OCI-M1 (cell line): ENCODE measurements around the gene HAPLN3.
A peak's percentile ranks its signal among the peaks of the same experiment; 100 is the strongest.
"Not testable (repeated sequence)": the region's sequence is repeated elsewhere in the genome, so short reads cannot be mapped to it uniquely, and the experiment has no call there.

Experiments used
- DNase-seq: peaks from one replicate; lab custom pipeline; 2025; lab: John Stamatoyannopoulos, UW

The HAPLN3 gene, protein sequence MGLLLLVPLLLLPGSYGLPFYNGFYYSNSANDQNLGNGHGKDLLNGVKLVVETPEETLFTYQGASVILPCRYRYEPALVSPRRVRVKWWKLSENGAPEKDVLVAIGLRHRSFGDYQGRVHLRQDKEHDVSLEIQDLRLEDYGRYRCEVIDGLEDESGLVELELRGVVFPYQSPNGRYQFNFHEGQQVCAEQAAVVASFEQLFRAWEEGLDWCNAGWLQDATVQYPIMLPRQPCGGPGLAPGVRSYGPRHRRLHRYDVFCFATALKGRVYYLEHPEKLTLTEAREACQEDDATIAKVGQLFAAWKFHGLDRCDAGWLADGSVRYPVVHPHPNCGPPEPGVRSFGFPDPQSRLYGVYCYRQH

DNA sequence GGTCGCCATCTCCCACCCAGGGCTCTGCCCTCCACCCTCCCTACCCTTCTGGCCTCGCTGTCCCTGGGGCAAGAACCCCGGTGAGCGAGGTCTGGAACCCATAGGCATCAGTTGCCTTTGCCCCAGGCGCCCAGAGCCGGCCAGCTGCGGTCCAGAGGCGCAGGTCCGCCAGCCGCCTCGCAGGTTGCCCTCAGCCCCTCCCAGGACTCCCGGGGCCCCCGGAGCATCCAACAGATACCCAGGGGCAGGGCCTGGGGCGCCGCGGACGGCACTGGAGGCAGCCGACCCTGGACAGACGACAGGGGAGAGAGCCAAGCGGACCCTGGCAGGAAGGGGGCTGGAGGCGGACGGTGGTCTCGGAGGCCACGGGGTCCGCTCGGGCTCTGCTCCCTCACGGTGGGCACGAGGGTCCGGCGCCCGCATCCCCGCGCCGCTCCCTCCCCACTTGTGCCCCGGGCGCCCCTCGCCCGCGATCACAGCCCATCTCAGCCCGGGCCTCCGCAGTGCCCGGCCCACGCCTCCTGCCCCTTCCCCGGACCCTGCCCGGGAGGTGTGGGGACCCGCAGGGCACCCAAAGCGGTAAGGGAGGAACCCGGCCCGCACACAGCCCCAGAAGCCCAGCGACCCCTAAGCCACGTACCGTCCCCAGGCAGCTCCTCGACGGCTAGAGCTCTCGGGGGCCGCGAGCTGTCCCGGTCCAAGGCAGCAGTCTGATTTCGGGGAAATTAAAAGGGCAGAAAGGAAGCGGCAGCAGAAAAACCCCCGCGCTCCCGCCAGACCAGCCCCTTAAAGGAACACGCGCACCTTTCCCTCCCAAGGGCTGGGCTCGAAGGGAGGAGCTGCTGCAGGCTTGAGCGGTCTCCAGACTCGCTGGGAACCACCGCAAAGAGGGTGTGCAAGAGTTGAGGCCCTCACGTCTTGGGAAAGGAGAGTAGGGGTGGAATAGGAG is at the start of gene HAPLN3:
HAPLN3 (minus strand) TSS at position 726 of the 949 bp plus-strand sequence. CDS start 8,246 bp downstream, outside the sequence.
- peak; percentile 49 for DNase-seq

DNA sequence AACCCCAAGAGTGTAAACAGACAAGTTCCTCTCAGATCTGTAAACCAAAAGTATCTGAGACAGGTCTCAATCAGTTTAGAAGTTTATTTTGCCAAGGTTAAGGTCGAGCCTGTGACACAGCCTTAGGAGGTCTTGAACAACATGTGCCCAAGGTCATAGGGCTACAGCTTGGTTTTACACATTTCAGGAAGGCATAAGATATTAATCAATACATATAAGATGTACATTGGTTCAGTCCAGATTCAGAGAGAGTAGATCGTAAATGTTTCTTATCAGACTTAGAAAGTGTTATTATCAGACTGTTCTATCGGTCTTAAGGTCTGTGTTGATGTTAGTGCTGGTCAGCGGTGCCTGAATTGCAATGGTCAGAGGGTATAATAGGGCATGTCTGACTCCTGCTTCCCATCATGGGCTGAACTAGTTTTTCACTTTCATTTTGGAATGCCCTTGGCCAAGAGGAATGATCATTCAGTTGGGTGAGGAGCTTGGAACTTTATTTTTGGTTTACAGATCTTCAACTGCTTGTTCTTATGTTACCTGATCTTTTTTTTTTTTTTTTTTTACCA is 44.8 kb upstream of the HAPLN3 start:
- DNase-seq, result no peak

DNA sequence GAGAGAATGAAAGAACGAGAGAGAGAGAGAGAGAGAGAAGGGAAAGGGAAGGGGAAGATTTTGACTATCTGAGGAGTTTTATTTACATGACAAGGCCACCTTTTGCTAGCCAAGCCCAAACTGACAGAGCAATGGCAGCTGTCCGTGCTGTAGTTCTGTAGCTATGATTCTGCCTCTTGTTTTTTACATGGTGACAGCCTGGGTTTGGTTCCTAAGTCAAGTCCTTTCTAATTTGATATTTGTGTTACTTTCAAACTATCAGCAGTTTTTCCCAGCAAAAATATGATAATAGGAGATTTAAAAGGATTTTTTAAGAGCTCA is 44.1 kb upstream of the HAPLN3 start:
- DNase-seq, result no peak

DNA sequence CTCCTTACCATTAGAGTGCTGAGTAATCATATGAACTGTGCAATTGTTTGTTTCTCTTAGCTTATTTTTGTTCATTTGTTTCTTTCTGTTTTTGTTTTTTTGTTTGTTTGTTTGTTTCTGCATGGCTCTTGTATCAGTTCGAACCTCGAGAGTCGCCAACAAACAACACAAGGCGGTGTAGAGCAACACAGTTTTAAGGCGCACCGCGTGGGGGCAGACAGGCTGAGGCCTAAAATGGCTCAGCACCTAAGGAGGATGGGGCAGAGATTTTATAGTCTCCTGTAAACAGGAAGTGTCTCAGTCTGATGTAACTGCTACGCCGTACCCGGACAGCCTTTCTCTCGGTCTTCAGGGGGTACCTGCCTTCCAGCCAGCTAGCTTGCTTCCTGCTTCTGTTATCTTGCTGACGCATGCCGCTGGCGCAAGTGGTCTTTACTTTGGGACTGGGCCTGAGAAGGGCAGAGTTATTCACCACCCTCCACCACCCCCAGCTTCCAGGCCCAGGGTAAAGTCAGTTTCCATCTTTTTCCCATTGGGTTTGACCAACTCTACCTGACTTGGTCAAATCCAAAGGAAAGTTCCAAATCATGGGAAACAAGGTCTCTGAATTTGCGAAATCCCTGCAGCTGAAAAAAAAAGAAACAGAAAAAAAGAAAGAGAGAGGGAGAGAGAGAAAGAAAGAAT is 43.6 kb upstream of the HAPLN3 start:
- DNase-seq, result no peak

DNA sequence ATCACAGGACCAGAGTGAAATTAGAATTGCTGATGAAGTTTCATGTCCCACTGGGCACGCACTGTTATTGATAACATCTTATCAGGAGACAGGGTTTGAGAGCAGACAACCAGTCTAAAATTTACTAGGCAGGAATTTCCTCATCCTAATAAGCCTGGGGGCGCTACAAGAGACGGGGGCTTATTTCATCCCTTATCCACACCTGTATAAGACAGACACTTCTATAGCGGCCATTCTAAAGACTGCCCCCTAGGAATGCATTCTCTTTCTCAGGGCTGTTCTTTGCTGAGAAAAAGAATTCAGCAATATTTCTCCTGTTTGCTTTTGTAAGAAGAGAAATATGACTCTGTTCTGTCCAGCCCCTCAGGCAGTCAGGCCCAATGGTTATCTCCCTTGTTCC is 39.1 kb upstream of the HAPLN3 start:
- DNase-seq, result not testable (repeated sequence)

DNA sequence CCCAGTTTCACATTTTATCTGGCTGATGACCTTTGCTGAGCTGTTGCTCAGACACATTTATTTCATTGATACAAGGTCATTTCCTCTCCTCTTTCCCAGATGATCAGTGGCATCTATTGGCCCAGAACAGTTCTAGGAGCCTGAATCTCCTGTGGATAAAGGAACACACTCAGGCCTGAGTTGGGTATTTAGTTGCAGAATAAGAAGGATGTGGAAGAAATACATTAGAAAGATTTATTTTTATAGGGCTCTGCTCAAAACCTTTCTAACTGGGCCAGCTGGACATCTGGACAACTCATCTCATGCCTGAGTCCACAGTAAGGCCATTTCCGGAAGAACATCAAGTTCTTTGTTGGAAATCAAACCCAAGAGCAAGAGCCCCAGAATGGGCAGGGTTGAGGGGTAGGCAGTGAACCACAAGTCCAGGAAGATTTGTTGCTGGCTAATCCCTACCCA is 37.6 kb upstream of the HAPLN3 start:
- DNase-seq, result no peak

DNA sequence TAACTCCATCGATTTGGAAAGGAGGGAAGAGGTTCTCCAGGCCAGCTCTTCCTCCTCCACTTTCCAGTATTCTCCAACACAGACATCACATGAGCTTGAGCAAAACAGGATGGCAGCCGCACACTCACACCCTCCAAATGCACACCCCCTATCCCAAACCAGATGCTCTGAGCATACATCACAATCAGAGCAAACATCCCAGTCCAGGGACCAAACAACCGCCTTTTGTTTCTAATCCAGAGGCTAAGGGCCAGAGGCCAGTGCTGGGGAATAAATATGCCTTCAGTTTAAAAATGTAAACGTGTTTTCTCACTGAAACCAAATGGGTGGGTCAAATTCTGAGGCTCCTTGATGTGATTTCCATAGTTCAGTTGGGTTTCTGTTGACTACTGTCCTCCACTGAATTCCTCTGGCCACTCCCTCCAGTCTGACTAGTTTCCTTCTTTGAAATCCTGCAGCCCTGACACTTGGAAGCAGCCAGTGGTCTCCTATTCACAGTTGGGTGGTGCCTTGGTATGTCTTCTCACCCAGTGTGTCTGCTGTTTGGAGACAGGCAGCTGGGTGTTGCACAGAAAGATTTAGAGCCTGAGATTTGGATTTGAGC is 37.0 kb upstream of the HAPLN3 start:
- DNase-seq, result no peak

DNA sequence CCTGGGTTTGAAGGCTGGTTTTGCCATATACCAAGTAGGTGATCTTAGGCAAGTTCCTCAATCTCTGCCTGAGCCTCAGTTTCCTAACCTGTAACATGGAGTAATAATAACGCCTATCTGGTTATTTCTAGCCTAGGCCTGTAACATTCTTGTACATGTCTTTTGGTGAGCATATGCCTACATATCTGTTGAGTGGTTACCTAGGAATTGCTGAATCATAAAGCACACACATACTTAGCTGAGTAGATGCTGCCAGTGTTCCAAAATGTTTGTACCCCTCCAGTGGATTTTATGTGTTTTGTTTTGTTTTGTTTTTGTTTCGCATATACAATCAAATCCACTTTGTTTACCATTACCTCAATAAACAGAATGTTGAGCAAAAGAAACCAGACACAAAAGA is 35.2 kb upstream of the HAPLN3 start:
- DNase-seq, result no peak

DNA sequence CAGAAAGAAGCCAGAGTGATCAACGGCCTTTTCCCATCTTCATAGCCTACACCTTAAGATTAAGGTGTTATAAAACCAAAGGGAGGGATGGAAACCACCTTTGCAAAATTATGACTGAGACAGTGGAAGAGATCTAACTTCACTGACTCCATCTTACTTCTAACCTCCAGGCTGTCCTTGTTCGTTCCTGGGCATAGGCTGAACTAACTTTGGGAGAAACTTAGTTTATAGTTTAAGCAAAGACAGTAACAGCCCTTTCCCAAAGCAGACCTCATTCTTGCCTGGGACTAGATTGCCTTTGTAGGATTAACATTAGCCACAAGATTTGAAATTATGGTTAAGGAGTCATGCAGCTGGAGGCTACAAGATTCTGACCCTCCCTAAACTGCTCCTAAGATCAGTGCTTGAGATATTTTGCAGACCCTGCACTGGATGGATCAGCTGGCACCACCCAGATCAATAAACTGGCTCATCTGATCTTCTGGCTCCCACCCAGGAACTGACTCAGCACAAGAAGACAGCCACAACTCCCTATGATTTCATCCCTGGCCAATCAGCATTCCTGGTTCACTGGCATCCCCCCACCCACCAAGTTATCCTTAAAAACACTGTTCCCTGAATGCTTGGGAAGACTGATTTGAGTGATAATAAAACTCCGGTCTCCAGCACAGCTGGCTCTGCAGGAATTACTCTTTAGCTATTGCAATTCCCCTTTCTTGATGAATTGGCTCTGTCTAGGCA is 34.2 kb upstream of the HAPLN3 start:
- not testable (repeated sequence) for DNase-seq

DNA sequence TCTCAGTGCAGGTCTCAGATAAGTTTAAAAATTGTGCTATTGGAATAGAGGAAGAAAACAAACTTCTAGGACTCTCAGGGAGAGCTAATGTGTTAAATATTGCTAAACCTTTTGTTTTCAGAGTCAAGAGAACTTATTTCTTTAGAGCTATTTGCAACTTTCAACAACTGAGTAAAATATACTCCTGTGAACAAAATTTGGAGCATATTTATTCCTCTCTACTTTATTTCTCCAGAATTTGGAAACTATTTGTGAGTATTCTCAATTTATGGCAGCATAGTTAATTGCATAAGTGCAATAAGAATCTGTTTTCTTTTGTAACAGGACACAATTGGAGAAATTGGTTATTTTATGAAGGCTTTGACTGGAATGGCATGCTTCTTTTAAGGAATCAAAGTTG is 32.8 kb upstream of the HAPLN3 start:
- not testable (repeated sequence) for DNase-seq

DNA sequence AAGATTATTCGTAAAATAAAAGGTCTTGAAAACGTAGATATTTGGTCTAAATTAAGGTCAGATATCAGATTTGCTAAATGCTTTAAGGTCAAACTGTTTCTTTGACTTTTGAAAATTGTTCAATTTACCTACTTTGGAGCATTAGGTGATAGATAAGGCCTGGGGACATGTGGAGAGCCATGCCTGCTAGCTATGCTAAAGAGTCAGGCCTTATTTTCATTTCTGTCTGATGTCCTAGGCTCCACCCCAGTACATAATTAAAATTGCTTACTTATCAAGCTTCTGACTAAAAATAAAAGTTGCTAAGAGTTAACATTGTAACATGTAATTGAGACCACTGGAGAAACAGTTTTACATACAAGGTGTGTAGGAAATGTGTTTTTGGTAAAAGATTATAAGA is 30.3 kb upstream of the HAPLN3 start:
- not testable (repeated sequence) for DNase-seq

DNA sequence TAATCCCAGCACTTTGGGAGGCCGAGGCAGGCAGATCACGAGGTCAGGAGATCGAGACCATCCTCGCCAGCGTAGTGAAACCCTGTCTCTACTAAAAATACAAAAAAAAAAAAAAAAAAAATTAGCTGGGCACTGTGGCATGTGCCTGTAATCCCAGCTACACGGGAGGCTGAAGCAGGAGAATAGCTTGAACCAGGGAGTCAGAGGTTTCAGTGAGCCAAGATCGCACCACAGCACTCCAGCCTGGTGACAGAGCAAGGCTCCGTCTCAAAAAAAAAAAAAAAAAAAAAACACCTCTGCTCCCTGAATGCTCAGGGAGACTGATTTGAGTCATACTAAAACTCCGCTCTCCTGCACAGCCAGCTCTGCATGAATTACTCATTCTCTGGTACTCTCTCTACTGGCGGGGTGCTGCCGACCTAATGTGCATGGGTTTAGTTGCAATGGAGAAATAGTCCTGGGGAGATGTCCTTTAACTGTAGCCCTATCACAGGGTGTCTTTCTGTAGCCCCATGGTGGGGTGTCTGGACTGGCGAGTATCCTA is 25.6 kb upstream of the HAPLN3 start:
- DNase-seq, result not testable (repeated sequence)

DNA sequence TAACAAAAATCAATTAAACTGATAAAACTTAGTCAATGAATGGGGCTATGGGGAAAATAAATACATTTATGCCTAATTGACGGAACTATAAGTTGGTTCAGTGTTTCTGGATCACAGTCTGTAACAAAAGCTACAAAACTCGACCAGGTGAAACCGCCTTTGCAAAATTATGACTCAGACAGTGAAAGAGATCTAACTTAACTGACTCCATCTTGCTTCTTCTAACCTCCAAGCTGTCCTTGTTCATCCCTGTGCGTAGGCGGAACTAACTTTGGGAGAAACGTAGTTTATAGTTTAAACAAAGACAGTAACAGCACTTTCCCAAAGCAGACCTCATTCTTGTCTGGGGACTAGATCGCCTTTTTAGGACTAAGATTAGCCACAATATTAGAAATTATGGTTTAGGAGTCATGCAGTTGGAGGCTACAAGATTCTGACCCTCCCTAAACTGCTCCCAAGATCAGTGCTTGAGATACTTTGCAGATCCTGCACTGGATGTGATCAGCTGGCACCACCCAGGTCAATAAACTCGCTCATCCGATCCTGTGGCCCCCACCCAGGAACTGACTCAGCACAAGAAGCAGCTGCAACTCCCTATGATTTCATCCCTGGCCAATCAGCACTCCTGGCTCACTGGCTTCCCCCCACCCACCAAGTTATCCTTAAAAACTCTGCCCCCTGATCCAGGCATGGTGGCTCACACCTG is 25.0 kb upstream of the HAPLN3 start:
- no peak for DNase-seq

DNA sequence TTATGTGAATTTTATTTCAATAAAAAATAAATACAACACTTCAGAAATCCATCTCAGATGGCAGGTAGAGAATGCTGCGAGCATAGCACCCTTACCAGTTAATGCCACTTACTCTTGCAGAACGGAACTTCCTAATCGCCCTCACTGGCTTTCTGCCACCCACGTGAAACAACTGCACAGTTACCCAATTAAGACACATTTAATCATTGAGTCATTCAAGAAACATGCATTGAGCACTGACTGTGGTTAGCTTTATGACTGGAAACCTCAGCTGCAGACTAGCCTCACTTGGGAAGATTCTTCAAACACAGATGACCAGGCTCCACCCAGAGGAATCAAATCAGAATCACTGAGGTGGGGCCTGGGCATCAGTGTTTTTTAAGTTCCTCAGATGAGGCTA is 23.4 kb upstream of the HAPLN3 start:
- DNase-seq, result peak; percentile 66

DNA sequence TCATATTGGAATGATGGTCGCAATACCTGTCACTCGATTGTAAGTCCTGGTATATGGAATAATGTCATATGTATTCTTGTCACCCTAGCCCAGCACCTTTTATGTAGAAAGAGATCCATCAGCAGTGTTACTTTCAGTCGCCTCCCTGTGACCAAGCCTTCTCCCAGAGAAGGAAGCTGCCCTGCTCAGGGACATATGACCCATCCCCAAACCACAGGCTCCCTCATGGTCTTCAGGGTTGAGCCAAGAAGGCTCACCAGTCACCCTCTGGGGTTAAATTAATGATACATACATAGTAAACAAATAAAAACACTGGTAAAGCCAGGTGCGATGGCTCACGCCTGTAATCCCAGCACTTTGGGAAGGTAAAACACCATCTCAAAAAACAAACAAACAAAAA is 22.4 kb upstream of the HAPLN3 start:
- DNase-seq, result peak; percentile 53

DNA sequence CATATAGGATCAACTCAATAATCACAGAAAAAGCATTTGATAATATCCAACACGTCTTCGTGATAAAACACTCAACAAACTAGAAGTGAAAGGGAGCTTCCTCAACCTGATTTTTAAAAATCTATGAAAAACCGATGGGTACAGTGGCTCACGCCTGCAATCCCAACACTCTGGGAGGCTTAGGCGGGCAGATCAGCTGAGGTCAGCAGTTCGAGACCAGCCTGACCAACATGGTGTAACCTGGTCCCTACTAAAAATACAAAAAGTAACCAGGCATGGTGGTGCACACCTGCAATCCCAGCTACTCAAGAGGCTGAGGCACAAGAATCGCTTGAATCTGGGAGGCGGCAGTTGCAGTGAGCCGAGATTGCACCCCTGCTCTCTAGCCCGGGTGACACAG is 20.0 kb upstream of the HAPLN3 start:
- no peak for DNase-seq

DNA sequence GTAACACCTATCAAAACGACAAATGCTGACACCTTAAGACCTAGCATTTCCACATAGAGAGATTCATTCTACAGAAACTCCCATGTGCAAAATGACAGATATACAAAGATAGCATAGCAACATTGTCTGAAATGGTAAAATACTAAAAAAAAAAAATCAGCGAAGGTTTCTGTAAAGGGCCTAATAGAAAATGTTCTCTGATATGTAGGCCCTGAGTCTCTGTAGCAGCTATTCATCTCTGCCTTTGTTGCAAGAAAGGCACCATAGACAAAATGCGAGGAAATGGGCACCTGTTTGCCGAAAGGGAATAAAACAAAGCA is 18.5 kb upstream of the HAPLN3 start:
- DNase-seq, result no peak

DNA sequence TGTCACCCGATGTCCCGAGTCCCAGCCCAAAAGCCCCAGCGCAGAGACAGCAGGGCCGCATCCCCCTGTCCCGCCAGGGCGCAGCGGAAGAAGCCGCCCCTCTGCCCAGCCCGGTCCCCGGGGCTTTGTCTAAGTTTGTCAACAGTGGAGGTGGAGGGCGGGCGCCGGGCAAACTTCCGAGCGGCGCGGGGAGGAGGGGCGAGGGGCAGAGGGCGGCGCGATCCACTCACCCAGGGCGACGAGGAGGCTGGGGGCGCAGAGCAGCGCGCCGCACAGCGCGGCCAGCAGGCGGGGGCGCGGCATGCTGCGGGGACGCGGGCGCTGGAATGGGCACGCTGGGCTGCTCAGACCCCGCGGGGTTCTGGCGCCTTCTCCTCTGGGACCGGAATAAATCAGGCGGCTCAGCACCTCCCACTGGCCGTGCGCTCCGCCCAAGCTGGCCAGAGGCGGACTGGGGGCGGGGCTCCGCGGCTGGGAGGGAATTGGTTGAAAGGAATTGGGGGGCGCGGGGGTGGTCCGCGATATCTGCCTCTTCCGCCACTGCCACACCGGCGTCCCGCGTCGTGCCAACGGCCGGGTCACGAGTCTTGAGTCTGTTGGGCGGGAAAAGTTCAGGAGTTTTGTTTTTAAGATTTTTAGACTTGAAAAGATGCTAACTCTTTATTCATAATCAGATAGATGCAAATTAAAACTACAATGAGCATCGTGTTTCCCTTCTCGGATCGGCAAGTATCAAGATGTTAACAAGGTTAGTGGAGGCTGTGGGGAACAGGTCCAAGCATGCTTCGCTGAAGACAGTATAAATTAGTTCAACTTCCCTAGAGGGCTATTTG is 17.9 kb upstream of the HAPLN3 start, which contains the start of gene MFGE8:
MFGE8 (minus strand) TSS at position 363 of the 833 bp plus-strand sequence; CDS start at position 303, 60 bp downstream.
- DNase-seq, result peak; percentile 71

DNA sequence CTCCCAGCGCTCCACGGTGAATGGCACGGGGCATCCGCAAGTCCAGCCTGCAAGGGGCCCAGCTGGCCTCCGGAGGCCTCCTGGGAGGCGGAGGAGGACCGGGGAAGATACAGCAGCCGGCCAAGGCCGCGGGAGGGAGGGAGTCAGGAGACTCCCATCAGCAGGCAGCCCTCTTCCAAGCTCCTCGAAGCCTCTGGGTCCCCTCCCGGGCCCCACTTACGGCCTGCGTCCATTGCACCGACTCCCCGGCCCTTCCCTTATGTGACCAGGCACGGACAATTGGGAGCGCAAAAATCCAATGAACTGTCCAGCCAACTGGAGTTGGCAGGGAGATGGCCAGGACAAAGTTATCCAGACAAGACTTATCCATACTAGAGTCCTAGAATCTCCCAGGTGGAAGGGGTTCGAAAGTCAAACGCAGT is 17.2 kb upstream of the HAPLN3 start:
- no peak for DNase-seq
